ENCODE measurements around the gene NR3C2.

The NR3C2 gene

GRCh38 chr4:148312956-148313490 lies 129.2 kb downstream of the NR3C2 start:
- DNase-seq (ENCODE audit: low read depth, low spot score) = no peak

- DNase-seq (ENCODE audit: low read depth, low spot score) = no peak
Measured at GRCh38 chr4:148311526-148311925, 130.7 kb downstream of the NR3C2 start.

GRCh38 chr4:148310756-148311155 lies 131.5 kb downstream of the NR3C2 start:
- DNase-seq (ENCODE audit: low read depth, low spot score) = no peak

GRCh38 chr4:148305751-148306150 lies 136.5 kb downstream of the NR3C2 start:
- no peak for DNase-seq (ENCODE audit: low read depth, low spot score)

GRCh38 chr4:148302416-148302815 lies 139.8 kb downstream of the NR3C2 start:
- no peak for DNase-seq (ENCODE audit: low read depth, low spot score)

GRCh38 chr4:148300877-148301276 lies 141.3 kb downstream of the NR3C2 start:
- DNase-seq (ENCODE audit: low read depth, low spot score) = no peak

GRCh38 chr4:148299337-148299736 lies 142.9 kb downstream of the NR3C2 start:
- DNase-seq (ENCODE audit: low read depth, low spot score) = no peak

- DNase-seq (ENCODE audit: low read depth, low spot score) = no peak
Measured at GRCh38 chr4:148296498-148296897, 145.7 kb downstream of the NR3C2 start.

- DNase-seq (ENCODE audit: low read depth, low spot score) = no peak
Measured at GRCh38 chr4:148295642-148296041, 146.6 kb downstream of the NR3C2 start.

- DNase-seq (ENCODE audit: low read depth, low spot score) = no peak
Measured at GRCh38 chr4:148293571-148293970, 148.6 kb downstream of the NR3C2 start.

GRCh38 chr4:148292686-148293085 lies 149.5 kb downstream of the NR3C2 start:
- no peak for DNase-seq (ENCODE audit: low read depth, low spot score)

GRCh38 chr4:148289740-148290139 lies 152.5 kb downstream of the NR3C2 start:
- DNase-seq (ENCODE audit: low read depth, low spot score) = no peak

- DNase-seq (ENCODE audit: low read depth, low spot score) = no peak
Measured at GRCh38 chr4:148288448-148288847, 153.8 kb downstream of the NR3C2 start.

GRCh38 chr4:148287111-148287510 lies 155.1 kb downstream of the NR3C2 start:
- DNase-seq (ENCODE audit: low read depth, low spot score) = no peak

- DNase-seq (ENCODE audit: low read depth, low spot score) = no peak
Measured at GRCh38 chr4:148286012-148286411, 156.2 kb downstream of the NR3C2 start.

- DNase-seq (ENCODE audit: low read depth, low spot score) = no peak
Measured at GRCh38 chr4:148283665-148284064, 158.5 kb downstream of the NR3C2 start.

- DNase-seq (ENCODE audit: low read depth, low spot score) = no peak
Measured at GRCh38 chr4:148278310-148278709, 163.9 kb downstream of the NR3C2 start.

GRCh38 chr4:148275266-148275665 lies 166.9 kb downstream of the NR3C2 start:
- no peak for DNase-seq (ENCODE audit: low read depth, low spot score)

- no peak for DNase-seq (ENCODE audit: low read depth, low spot score)
Measured at GRCh38 chr4:148273501-148273986, 168.7 kb downstream of the NR3C2 start.

- no peak for DNase-seq (ENCODE audit: low read depth, low spot score)
Measured at GRCh38 chr4:148271166-148271565, 171.0 kb downstream of the NR3C2 start.

- DNase-seq (ENCODE audit: low read depth, low spot score) = no peak
Measured at GRCh38 chr4:148270630-148271029, 171.6 kb downstream of the NR3C2 start.

GRCh38 chr4:148268835-148269234 lies 173.4 kb downstream of the NR3C2 start:
- no peak for DNase-seq (ENCODE audit: low read depth, low spot score)

- no peak for DNase-seq (ENCODE audit: low read depth, low spot score)
Measured at GRCh38 chr4:148266921-148267320, 175.3 kb downstream of the NR3C2 start.

GRCh38 chr4:148266240-148266639 lies 176.0 kb downstream of the NR3C2 start:
- DNase-seq (ENCODE audit: low read depth, low spot score) = no peak
